H9 (cell line): ENCODE measurements around the gene HSPB2. TPM values are rescaled to one million over a fixed set of nuclear protein-coding genes. Genes with fewer than 3 reads are reported as not detected.

Experiments
- DNase-seq: peaks from one replicate; pipeline ENCODE4 v3.0.0-alpha.2; 2017
- H2AFZ ChIP-seq: one replicate; pipeline ENCODE4 v1.6.1; 2013; ENCODE audit warnings: mild to moderate bottlenecking, low read length, control low read depth, moderate library complexity
- H2AK5ac ChIP-seq: 2 replicates; pipeline ENCODE4 v1.6.1; 2013; ENCODE audit warnings: low read length, control low read depth, mixed read lengths; ENCODE audit not compliant: insufficient read length
- H2BK120ac ChIP-seq: one replicate; pipeline ENCODE4 v1.6.1; 2013; ENCODE audit warnings: low read depth, mild to moderate bottlenecking, low read length, control low read depth, inconsistent platforms; ENCODE audit not compliant: poor library complexity, severe bottlenecking
- H2BK12ac ChIP-seq: 2 replicates; pipeline ENCODE4 v1.6.1; 2013; ENCODE audit warnings: low read length, control low read depth, mixed read lengths, low read depth; ENCODE audit not compliant: insufficient read length
- H2BK15ac ChIP-seq: 2 replicates; pipeline ENCODE4 v1.6.1; 2013; ENCODE audit warnings: low read depth, low read length, control low read depth
- H2BK20ac ChIP-seq: one replicate; pipeline ENCODE4 v1.6.1; 2013; ENCODE audit warnings: low read depth, mild to moderate bottlenecking, low read length, control low read depth, inconsistent platforms; ENCODE audit not compliant: poor library complexity, severe bottlenecking
- H2BK5ac ChIP-seq: 2 replicates; pipeline ENCODE4 v1.6.1; 2013; ENCODE audit warnings: low read length, control low read depth, mixed read lengths; ENCODE audit not compliant: insufficient read length
- H3K14ac ChIP-seq: 2 replicates; pipeline ENCODE4 v1.6.1; 2013; ENCODE audit warnings: low read length, control low read depth; ENCODE audit not compliant: insufficient read depth
- H3K18ac ChIP-seq: 2 replicates; pipeline ENCODE4 v1.6.1; 2013; ENCODE audit warnings: low read depth, mild to moderate bottlenecking, mixed read lengths, low read length, control low read depth; ENCODE audit not compliant: insufficient read length
- H3K23ac ChIP-seq: 2 replicates; pipeline ENCODE4 v1.6.1; 2013; ENCODE audit warnings: low read length, control low read depth, mixed read lengths, low read depth; ENCODE audit not compliant: insufficient read length
- H3K23me2 ChIP-seq: 2 replicates; pipeline ENCODE4 v1.6.1; 2013; ENCODE audit warnings: low read depth, mild to moderate bottlenecking, mixed read lengths, low read length, control low read depth; ENCODE audit not compliant: insufficient read length, poor library complexity, severe bottlenecking
- H3K27ac ChIP-seq: 2 replicates; pipeline ENCODE4 v1.5.1; 2013; ENCODE audit warnings: low read length, control low read depth, mixed read lengths, low read depth; ENCODE audit not compliant: insufficient read length
- H3K27me3 ChIP-seq: 2 replicates; pipeline ENCODE4 v1.6.1; 2013; ENCODE audit warnings: low read length, control low read depth, inconsistent platforms; ENCODE audit not compliant: insufficient read depth
- H3K4ac ChIP-seq: 2 replicates; pipeline ENCODE4 v1.6.1; 2013; ENCODE audit warnings: low read depth, mild to moderate bottlenecking, control low read depth, inconsistent platforms, low read length, moderate library complexity
- H3K4me1 ChIP-seq: 2 replicates; pipeline ENCODE4 v1.6.1; 2013; ENCODE audit warnings: low read length, control low read depth, inconsistent platforms; ENCODE audit not compliant: insufficient read depth
- H3K4me2 ChIP-seq: 2 replicates; pipeline ENCODE4 v1.6.1; 2013; ENCODE audit warnings: low read length, control low read depth, mixed read lengths; ENCODE audit not compliant: insufficient read length, insufficient read depth
- H3K56ac ChIP-seq: 2 replicates; pipeline ENCODE4 v1.6.1; 2013; ENCODE audit warnings: low read depth, mild to moderate bottlenecking, mixed read lengths, low read length, control low read depth; ENCODE audit not compliant: insufficient read length
- H3K79me1 ChIP-seq: 2 replicates; pipeline ENCODE4 v1.6.1; 2013; ENCODE audit warnings: low read depth, mild to moderate bottlenecking, moderate library complexity, low read length, control low read depth, inconsistent platforms; ENCODE audit not compliant: insufficient read depth, poor library complexity, severe bottlenecking
- H3K79me2 ChIP-seq: 2 replicates; pipeline ENCODE4 v1.6.1; 2013; ENCODE audit warnings: low read length, control low read depth, inconsistent platforms; ENCODE audit not compliant: insufficient read depth
- H3K9ac ChIP-seq: 2 replicates; pipeline ENCODE4 v1.6.1; 2013; ENCODE audit warnings: low read length, control low read depth, mixed read lengths; ENCODE audit not compliant: insufficient read length; ENCODE audit errors: extremely low read depth
- H3K9me3 ChIP-seq: one replicate; pipeline ENCODE4 v1.6.1; 2013; ENCODE audit warnings: low read depth, low read length, inconsistent platforms; ENCODE audit not compliant: control insufficient read depth
- H3T11ph ChIP-seq: one replicate; pipeline ENCODE4 v1.6.1; 2013; ENCODE audit warnings: mild to moderate bottlenecking, low read length, control low read depth, inconsistent platforms
- H4K20me1 ChIP-seq: one replicate; pipeline ENCODE4 v1.6.1; 2013; ENCODE audit not compliant: control insufficient read depth, insufficient read length, insufficient read depth
- H4K5ac ChIP-seq: 2 replicates; pipeline ENCODE4 v1.6.1; 2013; ENCODE audit warnings: low read depth, mild to moderate bottlenecking, mixed read lengths, low read length, control low read depth; ENCODE audit not compliant: insufficient read length
- H4K8ac ChIP-seq: replicated peaks from 2 replicates; pipeline ENCODE4 v1.6.1; 2013; ENCODE audit warnings: low read length, control low read depth, mixed read lengths, low read depth; ENCODE audit not compliant: insufficient read length
- H4K91ac ChIP-seq: 2 replicates; pipeline ENCODE4 v1.6.1; 2013; ENCODE audit warnings: low read depth, mild to moderate bottlenecking, moderate library complexity, mixed read lengths, low read length, control low read depth; ENCODE audit not compliant: insufficient read length
- H3K27ac Mint-ChIP-seq, 3 experiments: 2 replicates in 2 of 3; 3 replicates in 1 of 3; pipeline ENCODE4 v1.8.0; 2020 to 2021; ENCODE audit warnings: mixed read lengths in 3 of 3, mild to moderate bottlenecking in 1 of 3, moderate library complexity in 1 of 3
- H3K27me3 Mint-ChIP-seq: 2 replicates; pipeline ENCODE4 v1.8.0; 2021; ENCODE audit warnings: low read depth, mild to moderate bottlenecking, moderate library complexity, mixed read lengths
- H3K36me3 Mint-ChIP-seq, 3 experiments: 2 replicates in 2 of 3; 3 replicates in 1 of 3; pipeline ENCODE4 v1.8.0; 2020 to 2021; ENCODE audit warnings: low read depth in 3 of 3, mixed read lengths in 3 of 3; ENCODE audit not compliant: insufficient read depth in 1 of 3
- H3K4me1 Mint-ChIP-seq, 2 experiments: 2 replicates each; pipeline ENCODE4 v1.8.0; 2020; ENCODE audit warnings: mixed read lengths in 2 of 2
- H3K4me3 Mint-ChIP-seq, 2 experiments: 2 replicates in 1 of 2; 3 replicates in 1 of 2; pipeline ENCODE4 v1.8.0; 2020 to 2021; ENCODE audit warnings: mild to moderate bottlenecking in 2 of 2, mixed read lengths in 2 of 2, moderate library complexity in 1 of 2
- H3K9me3 Mint-ChIP-seq, 2 experiments: 2 replicates in 1 of 2; 3 replicates in 1 of 2; pipeline ENCODE4 v1.8.0; 2020; ENCODE audit warnings: mild to moderate bottlenecking in 2 of 2, mixed read lengths in 2 of 2, moderate library complexity in 1 of 2
- WGBS: extraction: QIAGEN DNeasy Blood & Tissue Kit; methylation state at CpG from one replicate; pipeline ENCODE4 v1.1.7; 2013; ENCODE audit warnings: missing lambda C conversion rate, low lambda C conversion rate, mixed read lengths; ENCODE audit not compliant: insufficient read length; ENCODE audit errors: extremely low coverage; 5-methylcytosine and 5-hydroxymethylcytosine counted together
- total RNA-seq: library from RNA; stranded (reverse); gene quantifications from 2 replicates; pipeline ENCODE4 v1.2.1, GENCODE V29; 2021
- TF ChIP-seq, protein P1 (sequence below): fragments of 200-600 bp; sonication (generic); conservative IDR thresholded peaks from 3 replicates; pipeline ENCODE4 v1.8.0; 2021; ENCODE audit warnings: antibody characterized with exemption, mild to moderate bottlenecking

HSPB2 gene
- total RNA-seq, 1 experiment from 2014 or later: 0.22 TPM

DNA sequence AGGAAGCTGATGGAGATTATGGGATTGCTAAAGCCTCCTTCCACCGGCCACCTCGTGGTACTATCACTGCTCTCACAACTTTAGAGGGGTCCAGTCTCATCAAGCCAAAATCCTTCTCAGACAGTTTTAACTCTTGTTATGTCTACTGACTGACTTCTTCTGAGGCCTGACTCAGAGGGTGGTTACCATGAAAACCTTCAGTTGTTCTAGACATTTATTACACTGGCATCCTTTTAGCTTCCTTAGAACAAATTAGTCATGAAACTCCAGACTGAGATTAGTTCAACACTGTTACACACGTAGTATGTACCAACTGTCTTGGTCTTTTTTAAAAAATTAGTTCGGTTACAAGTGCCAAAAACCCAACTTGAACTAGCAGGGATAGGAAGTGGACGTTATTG, 32.1 kb downstream of the HSPB2 start:
- H2BK15ac ChIP-seq: no peak overlapping the region
- no peak overlapping the region for H3K56ac ChIP-seq
- no peak overlapping the region for H4K5ac ChIP-seq
- H2BK12ac ChIP-seq: no peak overlapping the region
- H3K4ac ChIP-seq: no peak overlapping the region
- Mint-ChIP-seq H3K9me3 (no peaks in the 10 kb centered on the region), H3K4me3 (no peak overlapping the region), H3K4me1 (peaks cover 8 to 15% of the 10 kb centered on the region in 2 experiments), H3K27ac (no peak overlapping the region), H3K27me3 (no peaks in the 10 kb centered on the region), H3K36me3 (no peaks in the 10 kb centered on the region)
- H3K9ac ChIP-seq: no peak overlapping the region
- no peak overlapping the region for H3K4me2 ChIP-seq
- no peak overlapping the region for H2AK5ac ChIP-seq
- H4K8ac ChIP-seq: no peak overlapping the region
- no peak overlapping the region for H2BK5ac ChIP-seq
- TF ChIP-seq, protein P1, sequence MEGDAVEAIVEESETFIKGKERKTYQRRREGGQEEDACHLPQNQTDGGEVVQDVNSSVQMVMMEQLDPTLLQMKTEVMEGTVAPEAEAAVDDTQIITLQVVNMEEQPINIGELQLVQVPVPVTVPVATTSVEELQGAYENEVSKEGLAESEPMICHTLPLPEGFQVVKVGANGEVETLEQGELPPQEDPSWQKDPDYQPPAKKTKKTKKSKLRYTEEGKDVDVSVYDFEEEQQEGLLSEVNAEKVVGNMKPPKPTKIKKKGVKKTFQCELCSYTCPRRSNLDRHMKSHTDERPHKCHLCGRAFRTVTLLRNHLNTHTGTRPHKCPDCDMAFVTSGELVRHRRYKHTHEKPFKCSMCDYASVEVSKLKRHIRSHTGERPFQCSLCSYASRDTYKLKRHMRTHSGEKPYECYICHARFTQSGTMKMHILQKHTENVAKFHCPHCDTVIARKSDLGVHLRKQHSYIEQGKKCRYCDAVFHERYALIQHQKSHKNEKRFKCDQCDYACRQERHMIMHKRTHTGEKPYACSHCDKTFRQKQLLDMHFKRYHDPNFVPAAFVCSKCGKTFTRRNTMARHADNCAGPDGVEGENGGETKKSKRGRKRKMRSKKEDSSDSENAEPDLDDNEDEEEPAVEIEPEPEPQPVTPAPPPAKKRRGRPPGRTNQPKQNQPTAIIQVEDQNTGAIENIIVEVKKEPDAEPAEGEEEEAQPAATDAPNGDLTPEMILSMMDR: no peak
- H3K9me3 ChIP-seq: no peaks in the 10 kb centered on the region
- no peaks in the 10 kb centered on the region; the same call in 1 of the 2 replicates for H3K27me3 ChIP-seq
- H3K79me1 ChIP-seq: no peaks in the 10 kb centered on the region
- H3K4me1 ChIP-seq: no peaks in the 10 kb centered on the region; the same call in 1 of the 2 replicates
- no peak overlapping the region for H3K27ac ChIP-seq
- H3K18ac ChIP-seq: no peak overlapping the region
- H2BK120ac ChIP-seq: no peak overlapping the region
- H3T11ph ChIP-seq: no peak overlapping the region
- no CpG with 5 or more reads among the region's 5 CpGs for WGBS
- no peak overlapping the region for H2BK20ac ChIP-seq
- H2AFZ ChIP-seq: no peak overlapping the region
- no peaks in the 10 kb centered on the region for H4K20me1 ChIP-seq
- H3K14ac ChIP-seq: no peak overlapping the region
- H3K79me2 ChIP-seq: no peaks in the 10 kb centered on the region; the same call in 1 of the 2 replicates
- no peak for DNase-seq
- H3K23ac ChIP-seq: no peak overlapping the region
- no peak overlapping the region for H4K91ac ChIP-seq
- no peaks in the 10 kb centered on the region for H3K23me2 ChIP-seq
